Measurements from ENCODE around the gene RXRG.

GRCh38 chr1:165424454-165425216 is 20.3 kb downstream of the RXRG start:
- TF ChIP-seq GATAD2B (IDR thresholded peaks at IDR 0.05; ENCODE audit: borderline replicate concordance) (no peak), BCOR (IDR thresholded peaks at IDR 0.05) (no peak), ZKSCAN1 (IDR thresholded peaks at IDR 0.05; ENCODE audit: low read depth, low read length) (no peak)
